Activated CD4-positive, alpha-beta T cell treated with anti-CD3 and anti-CD28 coated beads, Interleukin-2, Interleukin-4, amounts not matched to agents 100 ng/mL and 50 ng/mL, durations not matched to agents 16 hours and 8 hours (primary cell): ENCODE data around the gene NR6A1.

Experiments used
- DNase-seq: peaks from one replicate; pipeline ENCODE4 v3.0.0-alpha.2; 2020; ENCODE audit warnings: low spot score

NR6A1 gene

GRCh38 chr9:124488641-124489210 is 282.4 kb downstream of the NR6A1 start:
- no peak for DNase-seq

- no peak for DNase-seq
Measured at GRCh38 chr9:124487260-124488182, 283.6 kb downstream of the NR6A1 start.

GRCh38 chr9:124486778-124487259 is 284.3 kb downstream of the NR6A1 start:
- DNase-seq, result no peak

GRCh38 chr9:124485936-124486335 is 285.2 kb downstream of the NR6A1 start:
- no peak for DNase-seq

GRCh38 chr9:124485201-124485600 is 285.9 kb downstream of the NR6A1 start:
- DNase-seq, result no peak

- no peak for DNase-seq
Measured at GRCh38 chr9:124483481-124483880, 287.6 kb downstream of the NR6A1 start.

- DNase-seq, result no peak
Measured at GRCh38 chr9:124482431-124483031, 288.6 kb downstream of the NR6A1 start.

GRCh38 chr9:124481115-124481514 is 290.0 kb downstream of the NR6A1 start:
- DNase-seq, result no peak

GRCh38 chr9:124480621-124480981 is 290.5 kb downstream of the NR6A1 start:
- DNase-seq, result no peak

GRCh38 chr9:124479947-124480620 is 291.0 kb downstream of the NR6A1 start:
- no peak for DNase-seq

- no peak for DNase-seq
Measured at GRCh38 chr9:124479371-124479770, 291.7 kb downstream of the NR6A1 start.

- no peak for DNase-seq
Measured at GRCh38 chr9:124478354-124478753, 292.8 kb downstream of the NR6A1 start.

GRCh38 chr9:124477648-124478285 is 293.3 kb downstream of the NR6A1 start:
- DNase-seq, result no peak

- DNase-seq, result no peak
Measured at GRCh38 chr9:124477211-124477647, 293.9 kb downstream of the NR6A1 start.

- DNase-seq, result no peak
Measured at GRCh38 chr9:124475868-124476690, 295.0 kb downstream of the NR6A1 start.

GRCh38 chr9:124475158-124475867 is 295.8 kb downstream of the NR6A1 start:
- DNase-seq, result no peak

GRCh38 chr9:124474151-124474550 is 297.0 kb downstream of the NR6A1 start:
- no peak for DNase-seq

GRCh38 chr9:124473310-124473709 is 297.8 kb downstream of the NR6A1 start:
- no peak for DNase-seq

- DNase-seq, result no peak
Measured at GRCh38 chr9:124472770-124473169, 298.3 kb downstream of the NR6A1 start.

- DNase-seq, result no peak
Measured at GRCh38 chr9:124471761-124472160, 299.4 kb downstream of the NR6A1 start.
